Measurements from ENCODE around the gene SYT3.

SYT3 gene

GRCh38 chr19:50657712-50658440 lies 18.2 kb upstream of the SYT3 start:
- no peaks in the 10 kb centered on the region for H3K9me3 ChIP-seq
- H3K4me1 ChIP-seq: peaks cover 4% of the 10 kb centered on the region; the same call in 1 of the 2 replicates
- in situ Hi-C loops (cut with MboI; ENCODE audit: low sequenced_read_pairs): no loop called here
- no peaks in the 10 kb centered on the region for H3K36me3 ChIP-seq (replicated peaks)
- H3K4me3 ChIP-seq: peak overlapping the region; percentile 16
- H3K27me3 ChIP-seq (ENCODE audit: low read depth): no peaks in the 10 kb centered on the region
- DNase-seq (ENCODE audit: low spot score in 2 of 2): peak; percentile 57 to 92

- in situ Hi-C loops (cut with MboI; ENCODE audit: low sequenced_read_pairs): no loop called here
- Histone ChIP-seq H3K27me3 (ENCODE audit: low read depth) (no peaks in the 10 kb centered on the region), H3K36me3 (replicated peaks) (no peaks in the 10 kb centered on the region), H3K4me1 (peaks cover 4% of the 10 kb centered on the region; the same call in 1 of the 2 replicates), H3K9me3 (no peaks in the 10 kb centered on the region), H3K4me3 (no peak overlapping the region)
- no peak for DNase-seq (ENCODE audit: low spot score in 2 of 2)
These were observed 17.6 kb upstream of the SYT3 start for GRCh38 chr19:50657222-50657669.

- Histone ChIP-seq H3K27me3 (ENCODE audit: low read depth) (no peaks in the 10 kb centered on the region), H3K36me3 (replicated peaks) (no peaks in the 10 kb centered on the region), H3K4me3 (no peak overlapping the region), H3K9me3 (no peaks in the 10 kb centered on the region), H3K4me1 (peaks cover 4% of the 10 kb centered on the region; the same call in 1 of the 2 replicates)
- in situ Hi-C loops (cut with MboI; ENCODE audit: low sequenced_read_pairs): no loop called here
- no peak for DNase-seq (ENCODE audit: low spot score in 2 of 2)
These were observed 15.2 kb upstream of the SYT3 start for GRCh38 chr19:50654882-50655281.

- Histone ChIP-seq H3K36me3 (replicated peaks) (no peaks in the 10 kb centered on the region), H3K4me1 (no peaks in the 10 kb centered on the region), H3K27me3 (ENCODE audit: low read depth) (no peaks in the 10 kb centered on the region), H3K4me3 (no peak overlapping the region), H3K9me3 (no peaks in the 10 kb centered on the region)
- in situ Hi-C loops (cut with MboI; ENCODE audit: low sequenced_read_pairs): no loop called here
- no peak for DNase-seq (ENCODE audit: low spot score in 2 of 2)
These were observed 13.0 kb upstream of the SYT3 start for GRCh38 chr19:50652722-50653121.

GRCh38 chr19:50651174-50651573 lies 11.5 kb upstream of the SYT3 start:
- no peak overlapping the region for H3K4me3 ChIP-seq
- no peak for DNase-seq (ENCODE audit: low spot score in 2 of 2)
- in situ Hi-C loops (cut with MboI; ENCODE audit: low sequenced_read_pairs): no loop called here
- no peaks in the 10 kb centered on the region for H3K9me3 ChIP-seq
- 0 out of 2 replicates have a peak, but pooled peaks cover 3% of the 10 kb centered on the region for H3K27me3 ChIP-seq (ENCODE audit: low read depth)
- no peaks in the 10 kb centered on the region for H3K4me1 ChIP-seq
- H3K36me3 ChIP-seq (replicated peaks): no peaks in the 10 kb centered on the region

- in situ Hi-C loops (cut with MboI; ENCODE audit: low sequenced_read_pairs): no loop called here
- Histone ChIP-seq H3K9me3 (no peaks in the 10 kb centered on the region), H3K4me1 (no peaks in the 10 kb centered on the region), H3K27me3 (ENCODE audit: low read depth) (0 out of 2 replicates have a peak, but pooled peaks cover 11% of the 10 kb centered on the region), H3K36me3 (replicated peaks) (no peaks in the 10 kb centered on the region), H3K4me3 (no peak within 1 kb of the TSS)
- peak; percentile 22 to 57 for DNase-seq (ENCODE audit: low spot score in 2 of 2)
These were observed 10.0 kb upstream of the SYT3 start, which contains the start of gene C19orf81 for GRCh38 chr19:50649433-50650391. Gene C19orf81 (plus strand): TSS chr19:50649445. CDS start chr19:50649445, 0 bp downstream.

- no peaks in the 10 kb centered on the region for H3K9me3 ChIP-seq
- H3K4me3 ChIP-seq: no peak overlapping the region
- DNase-seq (ENCODE audit: low spot score in 2 of 2): no peak
- no peaks in the 10 kb centered on the region for H3K4me1 ChIP-seq
- H3K27me3 ChIP-seq (ENCODE audit: low read depth): 0 out of 2 replicates have a peak, but pooled peaks cover 11% of the 10 kb centered on the region
- in situ Hi-C loops (cut with MboI; ENCODE audit: low sequenced_read_pairs): no loop called here
- H3K36me3 ChIP-seq (replicated peaks): no peaks in the 10 kb centered on the region
These were observed 9.0 kb upstream of the SYT3 start for GRCh38 chr19:50648659-50649058.

GRCh38 chr19:50647879-50648615 lies 8.4 kb upstream of the SYT3 start:
- Histone ChIP-seq H3K4me3 (no peak overlapping the region), H3K4me1 (no peaks in the 10 kb centered on the region), H3K27me3 (ENCODE audit: low read depth) (peaks cover 11% of the 10 kb centered on the region; the same call in 1 of the 2 replicates), H3K9me3 (no peaks in the 10 kb centered on the region), H3K36me3 (replicated peaks) (no peaks in the 10 kb centered on the region)
- no peak for DNase-seq (ENCODE audit: low spot score in 2 of 2)
- in situ Hi-C loops (cut with MboI; ENCODE audit: low sequenced_read_pairs): no loop called here

- no peaks in the 10 kb centered on the region for H3K36me3 ChIP-seq (replicated peaks)
- H3K4me3 ChIP-seq: no peak overlapping the region
- H3K9me3 ChIP-seq: no peaks in the 10 kb centered on the region
- H3K4me1 ChIP-seq: no peaks in the 10 kb centered on the region
- peaks cover 11% of the 10 kb centered on the region; the same call in 1 of the 2 replicates for H3K27me3 ChIP-seq (ENCODE audit: low read depth)
- in situ Hi-C loops (cut with MboI; ENCODE audit: low sequenced_read_pairs): no loop called here
- DNase-seq (ENCODE audit: low spot score in 2 of 2): no peak
These were observed 6.6 kb upstream of the SYT3 start for GRCh38 chr19:50646074-50646807.

- Histone ChIP-seq H3K36me3 (replicated peaks) (no peaks in the 10 kb centered on the region), H3K4me1 (no peaks in the 10 kb centered on the region), H3K9me3 (no peaks in the 10 kb centered on the region), H3K4me3 (no peak overlapping the region), H3K27me3 (ENCODE audit: low read depth) (peaks cover 11% of the 10 kb centered on the region; the same call in 1 of the 2 replicates)
- in situ Hi-C loops (cut with MboI; ENCODE audit: low sequenced_read_pairs): no loop called here
- no peak for DNase-seq (ENCODE audit: low spot score in 2 of 2)
These were observed 5.4 kb upstream of the SYT3 start for GRCh38 chr19:50645107-50645506.

GRCh38 chr19:50644315-50644915 lies 4.7 kb upstream of the SYT3 start:
- peaks cover 11% of the 10 kb centered on the region; the same call in 1 of the 2 replicates for H3K27me3 ChIP-seq (ENCODE audit: low read depth)
- DNase-seq (ENCODE audit: low spot score in 2 of 2): no peak
- in situ Hi-C loops (cut with MboI; ENCODE audit: low sequenced_read_pairs): no loop called here
- H3K4me1 ChIP-seq: no peaks in the 10 kb centered on the region
- H3K4me3 ChIP-seq: no peak overlapping the region
- H3K36me3 ChIP-seq (replicated peaks): no peaks in the 10 kb centered on the region
- H3K9me3 ChIP-seq: no peaks in the 10 kb centered on the region

GRCh38 chr19:50640368-50640767 lies 687 bp upstream of the SYT3 start:
- Histone ChIP-seq H3K9me3 (no peaks in the 10 kb centered on the region), H3K4me3 (no peak overlapping the region)
- in situ Hi-C loops (cut with MboI; ENCODE audit: low sequenced_read_pairs): no loop called here

More at GRCh38 chr19:50640368-50640767, 687 bp upstream of the SYT3 start:
- Histone ChIP-seq H3K27me3 (ENCODE audit: low read depth) (peaks cover 15% of the 10 kb centered on the region), H3K36me3 (replicated peaks) (no peaks in the 10 kb centered on the region), H3K4me1 (no peaks in the 10 kb centered on the region)
- DNase-seq (ENCODE audit: low spot score in 2 of 2): no peak
